HG02970 (cell line): ENCODE data around the gene FAM83F.

Source experiments
- ATAC-seq: cut with Tn5 transposase; IDR thresholded peaks from one replicate; pipeline ENCODE4 v1.9.1; 2021; ENCODE audit warnings: mild to moderate bottlenecking, moderate library complexity, moderate number of reproducible peaks; ENCODE audit not compliant: unreplicated experiment, low FRiP score

The FAM83F gene

DNA sequence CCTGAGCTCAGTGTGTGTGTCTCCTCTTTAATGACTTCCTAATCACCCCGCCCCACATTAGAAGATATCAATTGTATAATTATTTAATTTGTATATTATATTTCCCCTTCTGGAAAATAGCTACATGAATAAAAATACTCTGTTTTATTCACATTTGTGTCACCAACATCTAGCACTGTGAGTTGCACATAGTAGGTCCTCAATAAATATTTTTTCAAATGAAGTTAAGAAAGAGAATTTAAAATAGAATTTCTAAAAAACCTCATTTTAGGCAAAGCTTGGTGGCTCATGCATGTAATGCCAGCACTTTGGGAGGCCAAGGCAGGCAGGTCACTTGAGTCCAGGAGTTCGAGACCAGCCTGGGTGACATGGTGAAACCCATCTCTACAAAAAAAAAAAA is 59.7 kb downstream of the FAM83F start:
- ATAC-seq = no peak

GRCh38 chr22:40055143-40055883 is 60.6 kb downstream of the FAM83F start:
- ATAC-seq = no peak

- ATAC-seq = no peak
Observed at GRCh38 chr22:40056154-40056553, 61.4 kb downstream of the FAM83F start.

DNA sequence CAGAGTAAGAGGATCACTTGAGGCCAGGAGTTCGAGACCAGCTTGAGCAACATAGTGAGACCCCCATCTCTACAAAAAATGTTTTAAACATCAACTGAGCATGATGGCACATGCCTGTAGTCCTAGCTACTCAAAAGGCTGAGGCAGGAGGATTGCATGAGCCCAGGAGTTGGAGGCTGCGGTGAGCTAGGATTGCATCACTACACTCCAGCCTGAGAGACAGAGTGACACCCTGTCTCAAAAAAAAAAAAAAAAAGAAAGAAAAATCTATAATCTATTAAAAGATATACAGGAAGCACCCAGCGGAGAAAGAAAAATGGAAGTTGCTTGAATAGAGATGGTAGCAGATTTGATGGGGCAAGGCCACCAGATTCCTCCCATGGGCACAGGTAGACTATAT is 61.8 kb downstream of the FAM83F start:
- no peak for ATAC-seq

DNA sequence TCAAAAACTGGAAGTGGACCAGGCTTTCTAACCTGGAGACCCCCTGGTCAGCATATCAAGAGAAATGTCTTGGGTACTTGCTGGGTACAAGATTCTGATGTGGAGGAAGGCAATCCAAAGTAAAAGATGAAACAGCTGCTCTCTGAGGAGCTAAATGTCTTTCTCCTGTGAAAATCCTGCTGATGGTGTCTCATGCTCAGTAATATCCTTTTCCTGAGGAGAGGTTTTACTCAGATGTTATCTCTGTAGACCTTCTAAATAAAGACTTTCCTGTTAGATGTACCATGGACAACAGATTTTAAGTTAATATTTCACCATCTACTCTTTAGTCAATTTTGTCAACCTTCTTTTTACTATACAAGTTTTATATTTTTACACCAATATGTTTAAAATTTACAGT is 62.9 kb downstream of the FAM83F start:
- ATAC-seq = no peak

- ATAC-seq = no peak
Observed at GRCh38 chr22:40058265-40058664, 63.5 kb downstream of the FAM83F start.

GRCh38 chr22:40065981-40066380 is 71.2 kb downstream of the FAM83F start:
- ATAC-seq = no peak

GRCh38 chr22:40067639-40068038 is 72.9 kb downstream of the FAM83F start:
- no peak for ATAC-seq

- ATAC-seq = no peak
Observed at GRCh38 chr22:40070701-40071100, 75.9 kb downstream of the FAM83F start.

DNA sequence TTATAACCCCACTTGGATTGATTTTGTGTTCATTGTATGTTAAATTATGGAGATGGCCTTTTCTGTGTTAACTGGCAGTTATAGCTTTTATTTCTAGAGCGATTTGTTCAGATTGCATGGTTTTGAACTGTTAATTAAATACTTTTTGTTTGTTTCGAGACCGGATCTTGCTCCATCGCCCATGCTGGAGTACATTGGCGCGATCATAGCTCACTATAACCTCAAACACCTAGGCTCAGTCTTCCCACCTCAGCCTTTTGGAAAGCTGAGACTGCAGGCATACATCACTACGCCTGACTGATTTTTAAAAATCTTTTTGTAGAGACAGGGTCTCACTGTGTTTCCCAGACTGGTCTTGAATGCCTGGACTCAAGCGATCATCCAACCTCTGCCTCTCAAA is 77.0 kb downstream of the FAM83F start:
- ATAC-seq = no peak

DNA sequence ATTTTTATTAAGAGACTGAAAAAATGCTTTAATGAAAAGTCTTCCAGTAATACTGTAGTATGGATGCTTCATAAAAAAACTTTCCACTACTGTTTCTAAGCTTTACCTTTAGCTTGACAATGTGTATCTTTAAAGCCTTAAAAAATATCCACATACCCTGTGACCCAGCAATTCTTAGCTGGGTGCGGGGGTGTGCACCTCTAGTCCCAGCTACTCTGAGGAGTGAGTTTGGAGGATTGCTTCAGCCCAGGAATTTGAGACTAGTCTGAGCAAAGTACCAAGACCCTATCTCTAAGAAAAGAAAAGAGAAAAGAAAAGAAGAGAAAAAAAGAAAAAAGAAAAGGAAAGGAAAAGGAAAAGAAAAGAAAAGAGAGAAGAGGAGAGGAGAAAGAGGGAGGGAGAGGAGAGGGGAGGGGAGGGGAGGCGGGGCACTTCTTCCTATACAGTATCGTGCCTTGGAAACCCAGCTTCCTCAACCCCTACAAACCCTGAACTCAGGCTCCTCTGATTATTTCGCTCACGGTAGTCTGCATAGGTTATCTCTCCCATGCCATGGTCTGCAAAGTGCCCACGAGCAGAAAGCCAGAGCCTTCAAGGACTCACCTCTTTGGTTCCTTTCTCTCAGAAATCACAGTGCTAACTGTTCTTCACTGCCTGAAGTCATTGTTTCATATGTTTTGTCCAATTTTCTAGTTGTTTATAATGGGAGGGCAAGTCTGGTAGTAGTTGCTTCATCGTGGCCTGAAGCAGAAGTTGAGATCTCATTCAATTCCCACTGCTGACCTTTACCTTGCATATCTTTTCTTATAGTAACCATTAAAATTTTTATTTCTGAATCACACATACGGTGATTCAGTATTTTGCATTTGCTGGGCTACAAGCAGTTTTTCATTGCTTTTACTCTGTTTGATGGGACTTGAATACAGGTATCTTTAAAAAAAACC is 82.2 kb downstream of the FAM83F start:
- no peak for ATAC-seq

DNA sequence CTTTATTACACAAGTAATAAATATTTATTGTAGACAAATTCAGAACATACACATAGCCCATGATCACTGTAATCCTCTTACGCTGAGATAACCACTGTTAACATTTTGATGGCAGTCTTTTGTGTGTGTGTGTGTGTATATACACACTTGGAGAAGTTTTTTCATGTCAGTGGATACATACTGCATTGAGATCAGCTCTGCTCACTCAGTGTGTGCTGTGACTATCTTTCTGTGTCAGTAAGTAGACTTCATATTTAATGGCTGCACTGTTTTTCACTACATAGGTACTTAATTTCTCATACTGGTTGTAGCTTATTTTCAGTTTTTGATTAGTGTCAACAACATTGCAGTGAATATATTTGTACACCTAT is 82.9 kb downstream of the FAM83F start:
- no peak for ATAC-seq

GRCh38 chr22:40081662-40082061 is 86.9 kb downstream of the FAM83F start:
- no peak for ATAC-seq

DNA sequence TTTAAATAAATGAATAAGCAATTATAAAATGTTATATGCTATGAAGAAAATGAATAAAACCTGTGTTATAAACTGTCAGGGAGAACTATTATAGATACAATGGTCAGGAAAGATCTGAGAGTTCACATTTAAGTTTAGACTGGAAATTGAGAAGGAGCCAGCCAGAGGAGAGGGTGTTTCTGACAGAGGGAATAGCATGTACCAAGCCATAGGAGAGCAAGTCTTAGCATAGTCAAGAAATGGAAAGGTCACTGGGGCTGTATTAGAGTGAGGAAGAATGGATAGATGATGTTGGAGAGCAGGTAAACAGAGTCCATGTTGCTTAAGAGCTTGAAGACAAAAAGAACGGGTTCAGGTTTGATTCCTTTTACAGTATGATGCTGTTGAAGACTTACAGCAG is 87.4 kb downstream of the FAM83F start:
- ATAC-seq = no peak

GRCh38 chr22:40083794-40084193 is 89.0 kb downstream of the FAM83F start:
- no peak for ATAC-seq

GRCh38 chr22:40084246-40084645 is 89.5 kb downstream of the FAM83F start:
- ATAC-seq = no peak

- ATAC-seq = no peak
Observed at GRCh38 chr22:40088818-40089217, 94.1 kb downstream of the FAM83F start.
